Activated gamma-delta T cell (primary cell): ENCODE data around the gene PPFIA4.

Source experiments
- DNase-seq: peaks from one replicate; lab custom pipeline; 2025; lab: John Stamatoyannopoulos, UW

The PPFIA4 gene

GRCh38 chr1:203099805-203100515 is 73.7 kb downstream of the PPFIA4 start:
- no peak for DNase-seq

GRCh38 chr1:203100516-203100869 is 74.2 kb downstream of the PPFIA4 start:
- no peak for DNase-seq

- DNase-seq: no peak
Measured at GRCh38 chr1:203101813-203102634, 75.7 kb downstream of the PPFIA4 start.

GRCh38 chr1:203103216-203103615 is 76.9 kb downstream of the PPFIA4 start:
- DNase-seq: no peak

GRCh38 chr1:203103829-203104495 is 77.7 kb downstream of the PPFIA4 start:
- no peak for DNase-seq

GRCh38 chr1:203104789-203105390 is 78.6 kb downstream of the PPFIA4 start:
- no peak for DNase-seq

GRCh38 chr1:203112475-203112874 is 86.2 kb downstream of the PPFIA4 start:
- DNase-seq: no peak

- DNase-seq: no peak
Measured at GRCh38 chr1:203113308-203113707, 87.0 kb downstream of the PPFIA4 start.

- DNase-seq: no peak
Measured at GRCh38 chr1:203114202-203114601, 87.9 kb downstream of the PPFIA4 start.

GRCh38 chr1:203116091-203116820 is 90.0 kb downstream of the PPFIA4 start:
- DNase-seq: no peak

GRCh38 chr1:203117611-203118575 is 91.6 kb downstream of the PPFIA4 start:
- DNase-seq: no peak

- no peak for DNase-seq
Measured at GRCh38 chr1:203120325-203121153, 94.2 kb downstream of the PPFIA4 start.

- no peak for DNase-seq
Measured at GRCh38 chr1:203121186-203122015, 95.1 kb downstream of the PPFIA4 start.

GRCh38 chr1:203122159-203122558 is 95.9 kb downstream of the PPFIA4 start:
- no peak for DNase-seq

GRCh38 chr1:203124011-203124410 is 97.7 kb downstream of the PPFIA4 start:
- DNase-seq: no peak

GRCh38 chr1:203124546-203125317 is 98.4 kb downstream of the PPFIA4 start:
- DNase-seq: no peak

- DNase-seq: no peak
Measured at GRCh38 chr1:203126151-203126865, 100.0 kb downstream of the PPFIA4 start.
